ENCODE data around the gene TTBK2.
"Not testable (repeated sequence)": the region's sequence is repeated elsewhere in the genome, so short reads cannot be mapped to it uniquely, and the experiment has no call there.

TTBK2 gene

DNA sequence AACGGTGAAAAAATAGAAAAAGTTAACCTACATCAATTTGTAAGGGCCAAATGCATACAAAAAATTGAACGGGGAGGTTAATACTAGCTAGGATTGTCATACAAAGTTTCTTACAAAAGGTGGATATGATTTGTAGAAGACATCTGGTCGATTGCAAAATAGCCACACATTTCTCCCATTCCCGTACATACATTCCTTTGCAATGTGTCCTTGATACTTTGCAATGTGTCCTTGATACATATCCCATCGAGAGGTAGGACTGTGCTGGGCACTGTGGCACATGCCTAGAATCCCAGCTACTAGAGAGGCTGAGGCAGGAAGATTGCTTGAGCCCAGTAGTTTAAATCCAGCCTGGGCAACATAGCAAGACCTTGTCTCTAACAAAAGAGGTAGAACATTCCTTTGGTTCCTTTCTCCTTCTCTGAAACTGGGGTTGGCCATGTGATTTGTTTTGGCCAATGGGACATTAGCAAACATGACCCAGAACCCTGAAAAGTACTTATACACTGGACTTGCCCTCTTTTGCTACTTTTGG lies 9.5 kb downstream of the TTBK2 start:
- DNase-seq (ENCODE audit: insufficient read length, low spot score) (no peak), FAIRE-seq (peak; percentile 89)

DNA sequence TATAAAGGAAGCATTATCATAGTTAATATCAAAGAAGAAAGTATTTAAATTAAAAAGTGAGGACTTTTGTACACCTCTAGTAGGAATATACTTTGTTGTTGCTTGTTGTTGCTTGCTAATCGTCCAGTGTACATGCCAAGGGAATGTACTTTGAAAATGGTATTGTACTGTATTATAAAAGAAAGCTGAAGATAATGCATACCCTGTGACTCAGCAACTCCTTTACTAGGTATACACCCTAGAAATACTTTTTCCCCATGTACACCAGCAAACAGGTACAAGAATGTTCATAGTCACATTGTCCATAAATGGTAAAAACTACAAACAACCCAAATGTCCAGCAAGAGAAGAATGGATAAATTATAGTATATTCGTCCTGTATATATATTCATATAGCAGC lies 12.0 kb downstream of the TTBK2 start:
- no peak for FAIRE-seq

GRCh38 chr15:42903388-42904324 lies 16.9 kb downstream of the TTBK2 start:
- peak; percentile 26 for FAIRE-seq

More for the DNA sequence above, 12.0 kb downstream of the TTBK2 start:
- DNase-seq (ENCODE audit: insufficient read length, low spot score) = no peak

GRCh38 chr15:42893911-42894310 lies 26.7 kb downstream of the TTBK2 start:
- DNase-seq (ENCODE audit: insufficient read length, low spot score); FAIRE-seq: not testable (repeated sequence)

More at GRCh38 chr15:42903388-42904324, 16.9 kb downstream of the TTBK2 start:
- no peak for DNase-seq (ENCODE audit: insufficient read length, low spot score)

GRCh38 chr15:42891569-42891968 lies 29.0 kb downstream of the TTBK2 start:
- FAIRE-seq (no peak), DNase-seq (ENCODE audit: insufficient read length, low spot score) (no peak)

DNA sequence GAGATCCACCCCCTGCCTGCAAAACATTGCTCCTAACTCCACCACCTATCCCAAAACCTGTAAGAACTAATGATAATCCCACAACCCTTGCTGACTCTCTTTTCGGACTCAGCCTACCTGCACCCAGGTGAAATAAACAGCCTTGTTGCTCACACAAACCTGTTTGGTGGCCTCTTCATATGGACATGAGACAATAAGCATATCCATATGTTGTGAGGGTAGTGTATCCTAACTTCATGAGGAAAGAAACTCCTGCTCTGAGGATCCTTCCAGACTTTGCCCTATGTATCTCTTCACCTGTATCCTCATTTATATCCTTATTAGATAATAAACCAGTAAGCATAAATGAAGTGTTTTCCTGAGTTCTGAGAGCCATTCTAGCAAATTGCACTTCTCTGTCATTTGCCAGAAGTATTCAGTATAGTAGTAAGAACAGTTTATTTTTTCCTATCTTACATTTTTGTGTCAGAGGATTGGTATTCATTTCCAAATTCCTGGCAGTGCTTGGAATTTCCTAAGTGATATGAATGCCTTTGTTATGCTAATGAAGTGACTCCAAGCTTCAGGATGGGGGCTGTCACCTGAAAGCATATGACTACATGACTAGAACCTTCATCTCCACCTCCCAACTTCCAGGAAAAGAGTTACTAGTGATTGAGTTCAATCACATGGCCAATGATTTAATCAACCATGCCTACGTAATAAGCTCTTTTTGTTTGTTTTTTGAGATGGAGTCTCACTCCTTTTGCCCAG lies 30.2 kb downstream of the TTBK2 start:
- FAIRE-seq = no peak
- DNase-seq (ENCODE audit: insufficient read length, low spot score) = peak; percentile 49

GRCh38 chr15:42887384-42887783 lies 33.2 kb downstream of the TTBK2 start:
- not testable (repeated sequence) for FAIRE-seq; DNase-seq (ENCODE audit: insufficient read length, low spot score)

DNA sequence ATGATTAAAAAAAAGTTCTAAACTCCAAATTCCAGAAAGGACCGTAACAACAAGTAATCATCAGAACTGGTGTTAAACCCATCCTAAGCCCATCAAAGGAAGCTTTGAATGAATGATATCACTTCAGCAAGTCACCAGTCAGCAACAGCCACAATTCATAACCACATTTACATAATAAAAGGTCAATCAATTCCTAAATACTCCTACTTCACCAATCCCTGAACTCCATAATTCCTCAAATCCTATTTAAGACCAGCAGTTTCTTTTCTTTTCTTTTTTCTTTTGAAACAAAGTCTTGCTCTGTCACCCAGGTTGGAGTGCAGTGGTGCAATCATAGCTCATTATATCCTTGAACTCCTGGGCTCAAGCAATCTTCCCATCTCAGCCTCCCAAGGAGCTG lies 40.5 kb downstream of the TTBK2 start:
- no peak for DNase-seq (ENCODE audit: insufficient read length, low spot score)
- no peak for FAIRE-seq

- DNase-seq (ENCODE audit: insufficient read length, low spot score) (no peak), FAIRE-seq (no peak)
Observed at GRCh38 chr15:42879443-42879842, 41.1 kb downstream of the TTBK2 start.

- DNase-seq (ENCODE audit: insufficient read length, low spot score) = no peak
Observed at GRCh38 chr15:42876224-42876623, 44.4 kb downstream of the TTBK2 start.

DNA sequence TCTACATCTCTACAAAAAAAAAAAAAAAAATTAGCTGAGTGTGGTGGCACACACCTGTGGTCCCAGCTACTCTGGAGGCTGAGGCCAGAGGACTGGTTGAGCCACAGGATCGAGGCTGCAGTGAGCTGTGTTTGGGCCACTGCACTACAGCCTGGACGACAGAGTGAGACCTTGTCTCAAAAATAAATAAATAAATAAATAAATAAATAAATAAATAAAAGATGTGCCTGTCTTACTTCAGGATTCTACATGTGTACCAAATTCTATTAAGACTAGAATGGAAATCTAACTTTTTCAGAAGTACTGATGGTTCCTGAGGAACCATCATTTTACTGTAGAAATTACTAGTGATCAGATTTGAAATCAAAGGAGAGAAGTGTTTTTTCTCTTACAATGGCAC lies 51.9 kb downstream of the TTBK2 start:
- DNase-seq (ENCODE audit: insufficient read length, low spot score) (no peak), FAIRE-seq (no peak)

More at GRCh38 chr15:42876224-42876623, 44.4 kb downstream of the TTBK2 start:
- FAIRE-seq = no peak

DNA sequence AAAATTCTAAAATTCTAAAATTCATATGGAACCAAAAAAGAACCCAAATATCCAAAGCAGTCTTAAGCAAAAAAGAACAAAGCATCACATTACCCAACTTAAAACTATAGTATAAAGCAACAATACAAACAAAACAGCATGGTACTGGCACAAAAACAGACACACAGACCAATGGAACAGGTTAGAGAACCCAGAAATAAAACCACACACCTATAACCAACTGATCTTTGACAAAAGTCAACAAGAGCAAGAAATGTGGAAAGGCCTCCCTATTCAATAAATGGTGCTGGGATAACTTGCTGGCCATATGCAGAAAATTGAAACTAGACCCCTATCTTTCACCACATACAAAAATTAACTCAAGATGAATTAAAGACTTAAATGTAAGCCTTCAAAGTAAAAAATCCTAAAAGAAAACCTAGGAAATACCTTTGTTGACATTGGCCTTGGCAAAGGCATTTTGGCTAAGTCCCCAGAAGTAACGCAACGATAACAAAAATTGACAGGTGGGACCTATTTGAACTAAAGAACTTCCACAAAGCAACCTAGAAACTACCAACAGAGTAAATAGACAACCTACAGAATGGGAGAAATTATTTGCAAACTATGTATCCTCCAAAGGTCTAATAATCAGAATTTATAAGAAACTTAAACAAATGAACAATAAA lies 56.9 kb downstream of the TTBK2 start:
- DNase-seq (ENCODE audit: insufficient read length, low spot score) (no peak), FAIRE-seq (no peak)

DNA sequence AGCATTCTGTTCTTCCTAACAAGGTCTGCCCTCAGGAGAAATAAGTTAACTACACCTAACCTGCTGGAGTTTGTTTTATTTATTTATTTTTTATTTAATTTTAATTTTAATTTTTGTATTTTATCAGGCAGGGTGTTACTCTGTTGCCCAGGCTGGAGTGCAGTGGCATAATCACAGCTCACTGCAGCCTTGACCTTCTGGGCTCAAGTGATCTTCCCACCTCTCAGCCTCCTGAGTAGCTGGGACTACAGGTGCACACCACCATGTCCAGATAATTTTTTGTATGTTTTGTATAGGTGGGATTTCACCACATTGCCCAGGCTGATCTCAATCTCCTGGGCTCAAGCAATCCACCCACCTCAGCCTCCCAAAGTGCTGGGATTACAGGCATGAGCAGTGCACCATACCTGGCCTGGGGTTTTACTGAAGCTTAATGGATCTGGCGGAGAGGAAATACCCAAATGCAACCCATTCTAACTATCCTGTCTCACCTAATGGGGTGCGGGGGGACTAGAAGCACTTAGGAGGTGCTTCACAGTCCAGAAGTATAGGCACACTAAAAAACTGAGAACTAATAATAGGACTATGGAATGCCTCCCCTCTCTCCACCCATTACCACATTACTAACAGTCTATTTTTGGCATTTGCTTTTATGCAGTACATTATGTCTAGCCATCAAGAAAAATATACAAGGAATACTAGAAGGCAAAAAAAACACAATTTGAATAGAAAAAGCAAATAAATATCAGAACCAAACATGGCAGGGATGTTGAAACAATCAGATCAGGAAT lies 61.4 kb downstream of the TTBK2 start:
- DNase-seq (ENCODE audit: insufficient read length, low spot score) = no peak
- FAIRE-seq = no peak

DNA sequence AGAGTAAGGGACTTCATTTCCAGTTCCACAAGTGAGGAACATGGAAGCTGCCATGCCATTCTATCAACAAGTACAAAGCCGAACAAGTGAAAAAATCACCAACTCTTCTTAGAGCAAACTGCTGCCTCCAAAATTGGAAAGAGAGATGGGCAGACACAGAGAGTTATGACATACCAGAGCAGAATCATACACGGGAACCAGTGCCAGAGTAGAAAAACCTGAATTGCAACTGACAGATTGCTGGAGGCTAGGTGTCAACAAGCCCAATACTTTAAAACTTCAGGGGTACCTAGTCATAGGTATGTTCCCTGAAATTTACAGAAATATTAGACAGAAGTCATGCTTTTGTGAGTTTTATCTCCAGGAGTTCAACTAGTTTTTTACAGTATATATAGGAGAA lies 62.0 kb downstream of the TTBK2 start:
- FAIRE-seq = no peak
- no peak for DNase-seq (ENCODE audit: insufficient read length, low spot score)

GRCh38 chr15:42854576-42854975 lies 66.0 kb downstream of the TTBK2 start:
- DNase-seq (ENCODE audit: insufficient read length, low spot score) (no peak), FAIRE-seq (no peak)

GRCh38 chr15:42849836-42850235 lies 70.7 kb downstream of the TTBK2 start:
- FAIRE-seq (no peak), DNase-seq (ENCODE audit: insufficient read length, low spot score) (no peak)

- DNase-seq (ENCODE audit: insufficient read length, low spot score) (no peak), FAIRE-seq (no peak)
Observed at GRCh38 chr15:42848846-42849245, 71.7 kb downstream of the TTBK2 start.

GRCh38 chr15:42846647-42847046 lies 73.9 kb downstream of the TTBK2 start:
- FAIRE-seq = no peak
- no peak for DNase-seq (ENCODE audit: insufficient read length, low spot score)

DNA sequence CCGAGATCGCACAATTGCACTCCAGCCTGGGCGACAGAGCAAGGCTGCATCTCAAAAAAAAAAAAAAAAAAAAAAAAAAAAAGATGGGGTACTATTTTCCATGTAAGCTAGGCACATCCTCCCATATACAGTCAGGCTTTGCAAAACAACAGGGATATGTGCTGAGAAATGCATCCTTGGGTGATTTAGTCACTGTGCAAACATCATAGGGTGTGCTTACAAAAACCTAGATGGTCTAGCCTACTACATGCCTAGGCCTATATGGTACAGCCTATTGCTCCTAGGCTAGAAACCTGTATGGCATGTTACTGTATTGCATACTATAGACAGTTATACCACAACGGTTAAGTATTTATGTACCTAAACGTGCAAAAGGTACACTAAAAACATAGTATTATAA lies 75.0 kb downstream of the TTBK2 start:
- FAIRE-seq = no peak
- DNase-seq (ENCODE audit: insufficient read length, low spot score) = no peak

- no peak for DNase-seq (ENCODE audit: insufficient read length, low spot score)
- FAIRE-seq = no peak
Observed at GRCh38 chr15:42843699-42844098, 76.9 kb downstream of the TTBK2 start.
